ENCODE measurements around the gene PTGS2. TPM values are rescaled to one million over a fixed set of nuclear protein-coding genes. Genes with fewer than 3 reads are reported as not detected.

PTGS2 gene
- total RNA-seq, 1 experiment from 2014 or later = 0.37 TPM

- Histone ChIP-seq H3K27ac (ENCODE audit: insufficient read length, low read depth, low read length) (no peak overlapping the region), H3K9me3 (ENCODE audit: control insufficient read depth, low read depth, low read length) (no peaks in the 10 kb centered on the region), H3T11ph (ENCODE audit: low read length) (no peak overlapping the region), H2AK5ac (ENCODE audit: insufficient read length, low read length) (no peak overlapping the region), H3K56ac (ENCODE audit: insufficient read length, low read depth, low read length) (no peak overlapping the region), H2BK12ac (ENCODE audit: insufficient read length, low read depth, low read length) (no peak overlapping the region), H3K79me1 (ENCODE audit: insufficient read depth, low read depth, low read length, poor library complexity, severe bottlenecking) (no peaks in the 10 kb centered on the region), H3K4me1 (ENCODE audit: insufficient read depth, low read length) (no peaks in the 10 kb centered on the region), H3K79me2 (ENCODE audit: insufficient read depth, low read length) (no peaks in the 10 kb centered on the region), H3K4me2 (ENCODE audit: insufficient read depth, insufficient read length, low read length) (no peak overlapping the region), H2BK20ac (ENCODE audit: low read depth, low read length, poor library complexity, severe bottlenecking) (no peak overlapping the region), H3K4ac (ENCODE audit: low read depth, low read length) (no peak overlapping the region), H2BK15ac (ENCODE audit: low read depth, low read length) (no peak overlapping the region), H2AFZ (ENCODE audit: low read length) (no peak overlapping the region), H3K23ac (ENCODE audit: insufficient read length, low read depth, low read length) (no peak overlapping the region), H4K91ac (ENCODE audit: insufficient read length, low read depth, low read length) (no peak overlapping the region), H3K18ac (ENCODE audit: insufficient read length, low read depth, low read length) (no peak overlapping the region), H4K8ac (replicated peaks; ENCODE audit: insufficient read length, low read depth, low read length) (no peak overlapping the region), H2BK5ac (ENCODE audit: insufficient read length, low read length) (no peak overlapping the region), H3K27me3 (ENCODE audit: insufficient read depth, low read length) (no peaks in the 10 kb centered on the region), H2BK120ac (ENCODE audit: low read depth, low read length, poor library complexity, severe bottlenecking) (no peak overlapping the region), H3K14ac (ENCODE audit: insufficient read depth, low read length) (no peak overlapping the region), H3K23me2 (ENCODE audit: insufficient read length, low read depth, low read length, poor library complexity, severe bottlenecking) (no peaks in the 10 kb centered on the region), H4K5ac (ENCODE audit: insufficient read length, low read depth, low read length) (no peak overlapping the region), H4K20me1 (ENCODE audit: control insufficient read depth, insufficient read depth, insufficient read length) (no peaks in the 10 kb centered on the region), H3K9ac (ENCODE audit: extremely low read depth, insufficient read length, low read length) (no peak overlapping the region)
- Mint-ChIP-seq H3K4me3 (no peak overlapping the region), H3K36me3 (ENCODE audit: insufficient read depth in 1 of 3, low read depth in 3 of 3) (no peaks in the 10 kb centered on the region), H3K27me3 (ENCODE audit: low read depth) (no peaks in the 10 kb centered on the region), H3K4me1 (no peaks in the 10 kb centered on the region), H3K9me3 (no peaks in the 10 kb centered on the region), H3K27ac (no peak overlapping the region)
- TF ChIP-seq, protein P1, sequence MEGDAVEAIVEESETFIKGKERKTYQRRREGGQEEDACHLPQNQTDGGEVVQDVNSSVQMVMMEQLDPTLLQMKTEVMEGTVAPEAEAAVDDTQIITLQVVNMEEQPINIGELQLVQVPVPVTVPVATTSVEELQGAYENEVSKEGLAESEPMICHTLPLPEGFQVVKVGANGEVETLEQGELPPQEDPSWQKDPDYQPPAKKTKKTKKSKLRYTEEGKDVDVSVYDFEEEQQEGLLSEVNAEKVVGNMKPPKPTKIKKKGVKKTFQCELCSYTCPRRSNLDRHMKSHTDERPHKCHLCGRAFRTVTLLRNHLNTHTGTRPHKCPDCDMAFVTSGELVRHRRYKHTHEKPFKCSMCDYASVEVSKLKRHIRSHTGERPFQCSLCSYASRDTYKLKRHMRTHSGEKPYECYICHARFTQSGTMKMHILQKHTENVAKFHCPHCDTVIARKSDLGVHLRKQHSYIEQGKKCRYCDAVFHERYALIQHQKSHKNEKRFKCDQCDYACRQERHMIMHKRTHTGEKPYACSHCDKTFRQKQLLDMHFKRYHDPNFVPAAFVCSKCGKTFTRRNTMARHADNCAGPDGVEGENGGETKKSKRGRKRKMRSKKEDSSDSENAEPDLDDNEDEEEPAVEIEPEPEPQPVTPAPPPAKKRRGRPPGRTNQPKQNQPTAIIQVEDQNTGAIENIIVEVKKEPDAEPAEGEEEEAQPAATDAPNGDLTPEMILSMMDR (conservative IDR thresholded peaks at IDR 0.05) = no peak
- DNase-seq = no peak
- no CpG with 5 or more reads among the region's 5 CpGs for WGBS (ENCODE audit: extremely low coverage, insufficient read length, low lambda C conversion rate)
Measured at GRCh38 chr1:186715887-186716809, 35.9 kb upstream of the PTGS2 start.
